OCI-LY7 (cell line): ENCODE data around the gene S100A4.

Experiments used
- EZH2phosphoT487 ChIP-seq: fragments of 200-600 bp; sonication (generic); IDR thresholded peaks from 2 replicates; pipeline ENCODE4 v1.6.1; 2018; ENCODE audit warnings: low read depth, borderline replicate concordance, mild to moderate bottlenecking, mixed run types, antibody characterized with exemption, low read length, moderate library complexity, mixed read lengths
- TF ChIP-seq, protein P1 (sequence below): fragments of 200-600 bp; sonication (generic); conservative IDR thresholded peaks from 2 replicates; pipeline ENCODE4 v1.5.1; 2014; ENCODE audit warnings: mild to moderate bottlenecking, antibody characterized with exemption, low read length, moderate library complexity, mixed read lengths

DNA sequence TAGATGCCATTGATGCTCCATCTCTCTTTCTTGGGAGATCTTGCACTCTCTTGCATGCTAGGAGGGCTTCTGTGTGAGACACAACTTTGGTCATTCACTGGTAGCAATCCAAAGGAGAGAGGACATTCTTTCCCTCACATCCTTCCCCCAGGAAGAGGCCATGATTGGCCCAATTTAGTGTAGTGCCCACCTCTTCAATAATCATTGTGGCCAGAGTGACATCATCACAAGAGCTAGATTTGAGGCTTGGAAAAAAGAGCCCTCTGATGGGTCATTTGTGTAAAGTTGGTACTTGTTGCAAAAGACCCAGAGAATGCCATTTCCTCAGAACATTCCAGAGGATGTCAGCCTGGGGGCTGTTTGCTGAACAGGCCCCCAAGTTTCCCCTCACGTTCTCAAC is 40.0 kb downstream of the S100A4 start:
- TF ChIP-seq, protein P1, sequence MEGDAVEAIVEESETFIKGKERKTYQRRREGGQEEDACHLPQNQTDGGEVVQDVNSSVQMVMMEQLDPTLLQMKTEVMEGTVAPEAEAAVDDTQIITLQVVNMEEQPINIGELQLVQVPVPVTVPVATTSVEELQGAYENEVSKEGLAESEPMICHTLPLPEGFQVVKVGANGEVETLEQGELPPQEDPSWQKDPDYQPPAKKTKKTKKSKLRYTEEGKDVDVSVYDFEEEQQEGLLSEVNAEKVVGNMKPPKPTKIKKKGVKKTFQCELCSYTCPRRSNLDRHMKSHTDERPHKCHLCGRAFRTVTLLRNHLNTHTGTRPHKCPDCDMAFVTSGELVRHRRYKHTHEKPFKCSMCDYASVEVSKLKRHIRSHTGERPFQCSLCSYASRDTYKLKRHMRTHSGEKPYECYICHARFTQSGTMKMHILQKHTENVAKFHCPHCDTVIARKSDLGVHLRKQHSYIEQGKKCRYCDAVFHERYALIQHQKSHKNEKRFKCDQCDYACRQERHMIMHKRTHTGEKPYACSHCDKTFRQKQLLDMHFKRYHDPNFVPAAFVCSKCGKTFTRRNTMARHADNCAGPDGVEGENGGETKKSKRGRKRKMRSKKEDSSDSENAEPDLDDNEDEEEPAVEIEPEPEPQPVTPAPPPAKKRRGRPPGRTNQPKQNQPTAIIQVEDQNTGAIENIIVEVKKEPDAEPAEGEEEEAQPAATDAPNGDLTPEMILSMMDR: no peak
- TF ChIP-seq EZH2phosphoT487: no peak
